NCI-H460 (cell line): ENCODE measurements around the gene CCDC74A. TPM values are rescaled to one million over a fixed set of nuclear protein-coding genes. Genes with fewer than 3 reads are reported as not detected.
"Not testable (repeated sequence)": the region's sequence is repeated elsewhere in the genome, so short reads cannot be mapped to it uniquely, and the experiment has no call there.

Source experiments
- DNase-seq: peaks from one replicate; pipeline ENCODE4 v3.0.0-alpha.2; 2016; ENCODE audit warnings: low read depth; ENCODE audit errors: extremely low read depth
- total RNA-seq: library from RNA; depleted of rRNA; stranded (reverse); fragments of >200 nt; shearing (Covaris generic); gene quantifications from 2 replicates; pipeline ENCODE4 v1.2.3, GENCODE V29; 2014; rRNA removed

The CCDC74A gene
- total RNA-seq, 1 experiment from 2014 or later: 7.3 TPM

- not testable (repeated sequence) for DNase-seq
Observed at GRCh38 chr2:131544813-131545165, 17.1 kb downstream of the CCDC74A start.

GRCh38 chr2:131552871-131553270, 25.2 kb downstream of the CCDC74A start:
- DNase-seq: no peak

- DNase-seq: no peak
Observed at GRCh38 chr2:131556998-131557397, 29.3 kb downstream of the CCDC74A start.

GRCh38 chr2:131557558-131558321, 30.1 kb downstream of the CCDC74A start:
- DNase-seq: no peak

- DNase-seq: no peak
Observed at GRCh38 chr2:131566371-131566770, 38.7 kb downstream of the CCDC74A start.

- DNase-seq: no peak
Observed at GRCh38 chr2:131567891-131568290, 40.2 kb downstream of the CCDC74A start.

- not testable (repeated sequence) for DNase-seq
Observed at GRCh38 chr2:131568401-131568800, 40.7 kb downstream of the CCDC74A start.

- DNase-seq: no peak
Observed at GRCh38 chr2:131572175-131572574, 44.5 kb downstream of the CCDC74A start.

- DNase-seq: no peak
Observed at GRCh38 chr2:131577812-131578211, 50.1 kb downstream of the CCDC74A start.

- no peak for DNase-seq
Observed at GRCh38 chr2:131580187-131580586, 52.5 kb downstream of the CCDC74A start.

Other genes starting within 250 kb of the CCDC74A start
- gene RAB6D, start 163.7 kb upstream of the CCDC74A start, total RNA-seq: 0.10 TPM in 1 of 2 replicates, not detected in the other
- not detected in 2 replicates for gene TUBA3D, start 51.8 kb upstream of the CCDC74A start, total RNA-seq
- gene MZT2A, start 35.5 kb upstream of the CCDC74A start, total RNA-seq: 164 and 166 TPM in 2 replicates